Measurements from ENCODE around the gene KIF3C. TPM values are rescaled to one million over a fixed set of nuclear protein-coding genes. Genes with fewer than 3 reads are reported as not detected.
"Not testable (repeated sequence)": the region's sequence is repeated elsewhere in the genome, so short reads cannot be mapped to it uniquely, and the experiment has no call there.

Gene KIF3C
- total RNA-seq, 2 donors from 2014 or later: 4.0 to 4.2 TPM

DNA sequence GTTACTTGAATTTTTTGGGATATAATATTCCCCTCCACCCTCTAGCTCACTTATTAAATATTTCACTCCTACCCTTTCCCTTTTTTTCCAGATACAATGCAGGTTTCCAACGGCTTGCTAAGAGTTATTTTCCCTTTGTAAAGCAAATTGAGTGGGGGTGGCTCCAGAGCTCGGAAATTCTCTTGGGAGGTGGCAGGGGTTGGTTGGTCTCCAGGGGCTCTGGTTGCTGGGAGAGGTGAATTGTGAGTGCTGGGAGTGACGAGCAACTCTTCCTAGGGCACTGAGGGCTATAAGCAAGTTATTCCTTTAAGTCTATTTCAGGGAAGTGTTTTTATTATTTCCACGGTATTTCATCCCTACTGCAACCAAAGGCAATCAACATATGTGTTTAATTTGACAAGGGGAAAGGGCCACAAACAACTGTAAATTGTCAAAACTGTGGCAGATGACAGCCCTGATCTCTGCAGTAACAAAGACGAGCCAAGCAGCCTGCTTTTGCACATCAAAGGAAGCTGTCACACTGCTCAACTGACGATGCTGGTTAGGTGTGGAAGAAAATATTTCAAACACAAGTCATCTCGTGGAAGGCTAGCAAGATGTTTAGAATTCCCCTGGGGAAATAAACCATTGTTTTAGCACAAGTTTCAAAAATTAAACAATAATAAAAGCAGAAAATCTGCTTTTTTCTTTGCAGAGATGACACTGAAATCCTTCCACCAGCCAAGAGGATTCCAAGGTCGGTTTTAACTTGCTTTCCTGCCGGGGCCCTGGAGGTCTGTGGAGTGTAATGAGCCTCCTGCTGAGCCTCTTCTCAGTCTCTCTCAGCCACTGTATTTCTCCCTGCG lies 69.2 kb downstream of the KIF3C start:
- Histone ChIP-seq H3K36me3 (no peaks in the 10 kb centered on the region), H3K9me3 (no peaks in the 10 kb centered on the region), H3K4me3 (no peak overlapping the region), H3K27me3 (no peaks in the 10 kb centered on the region), H3K4me1 (no peaks in the 10 kb centered on the region), H3K27ac (no peak overlapping the region), H3K9ac (ENCODE audit: low read depth in 2 of 2, low read length in 2 of 2) (no peak overlapping the region)
- DNase-seq: no peak
- TF ChIP-seq, protein P1, sequence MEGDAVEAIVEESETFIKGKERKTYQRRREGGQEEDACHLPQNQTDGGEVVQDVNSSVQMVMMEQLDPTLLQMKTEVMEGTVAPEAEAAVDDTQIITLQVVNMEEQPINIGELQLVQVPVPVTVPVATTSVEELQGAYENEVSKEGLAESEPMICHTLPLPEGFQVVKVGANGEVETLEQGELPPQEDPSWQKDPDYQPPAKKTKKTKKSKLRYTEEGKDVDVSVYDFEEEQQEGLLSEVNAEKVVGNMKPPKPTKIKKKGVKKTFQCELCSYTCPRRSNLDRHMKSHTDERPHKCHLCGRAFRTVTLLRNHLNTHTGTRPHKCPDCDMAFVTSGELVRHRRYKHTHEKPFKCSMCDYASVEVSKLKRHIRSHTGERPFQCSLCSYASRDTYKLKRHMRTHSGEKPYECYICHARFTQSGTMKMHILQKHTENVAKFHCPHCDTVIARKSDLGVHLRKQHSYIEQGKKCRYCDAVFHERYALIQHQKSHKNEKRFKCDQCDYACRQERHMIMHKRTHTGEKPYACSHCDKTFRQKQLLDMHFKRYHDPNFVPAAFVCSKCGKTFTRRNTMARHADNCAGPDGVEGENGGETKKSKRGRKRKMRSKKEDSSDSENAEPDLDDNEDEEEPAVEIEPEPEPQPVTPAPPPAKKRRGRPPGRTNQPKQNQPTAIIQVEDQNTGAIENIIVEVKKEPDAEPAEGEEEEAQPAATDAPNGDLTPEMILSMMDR (IDR thresholded peaks at IDR 0.05): no peak
- intact Hi-C loops (cut with DNase I): no loop called here

DNA sequence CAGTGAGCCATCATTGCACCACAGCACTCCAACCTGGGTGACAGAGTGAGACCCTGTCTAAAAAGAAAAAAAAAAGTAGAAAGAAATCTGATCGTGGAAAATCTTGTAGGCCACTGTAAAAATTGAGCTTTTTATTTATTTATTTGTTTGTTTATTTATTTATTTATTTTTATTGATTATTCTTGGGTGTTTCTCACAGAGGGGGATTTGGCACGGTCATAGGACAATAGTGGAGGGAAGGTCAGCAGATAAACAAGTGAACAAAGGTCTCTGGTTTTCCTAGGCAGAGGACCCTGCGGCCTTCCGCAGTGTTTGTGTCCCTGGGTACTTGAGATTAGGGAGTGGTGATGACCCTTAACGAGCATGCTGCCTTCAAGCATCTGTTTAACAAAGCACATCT lies 72.7 kb downstream of the KIF3C start:
- intact Hi-C loops (cut with DNase I); H3K27ac ChIP-seq; DNase-seq; H3K36me3 ChIP-seq; H3K4me3 ChIP-seq; H3K4me1 ChIP-seq; H3K9ac ChIP-seq (ENCODE audit: low read depth in 2 of 2, low read length in 2 of 2); H3K9me3 ChIP-seq; H3K27me3 ChIP-seq: not testable (repeated sequence)

DNA sequence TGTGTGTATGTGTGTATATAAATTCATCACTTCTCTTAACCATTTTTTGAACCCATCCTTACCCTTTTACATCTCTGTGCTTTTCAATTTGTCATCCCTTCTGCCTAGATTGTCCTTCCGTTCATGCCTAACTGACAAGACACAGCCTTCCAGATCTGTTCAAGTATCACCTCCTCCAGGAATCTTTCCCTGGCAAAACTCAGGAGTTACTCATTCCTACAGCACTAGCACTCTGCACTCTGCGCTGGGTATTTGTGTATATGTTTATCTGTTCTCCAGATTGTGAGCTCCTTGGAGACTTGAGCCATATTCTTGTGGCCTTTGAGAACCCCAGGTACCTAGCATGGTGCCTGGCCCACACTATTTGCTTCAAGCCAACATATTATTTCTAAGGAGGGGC lies 77.2 kb downstream of the KIF3C start:
- no peaks in the 10 kb centered on the region for H3K4me1 ChIP-seq
- intact Hi-C loops (cut with DNase I): no loop called here
- H3K9me3 ChIP-seq: no peaks in the 10 kb centered on the region
- TF ChIP-seq, protein P1 (IDR thresholded peaks at IDR 0.05): no peak
- no peaks in the 10 kb centered on the region for H3K27me3 ChIP-seq
- no peaks in the 10 kb centered on the region for H3K36me3 ChIP-seq
- H3K27ac ChIP-seq: no peak overlapping the region
- no peak for DNase-seq
- no peak overlapping the region for H3K9ac ChIP-seq (ENCODE audit: low read depth in 2 of 2, low read length in 2 of 2)
- no peak overlapping the region for H3K4me3 ChIP-seq

DNA sequence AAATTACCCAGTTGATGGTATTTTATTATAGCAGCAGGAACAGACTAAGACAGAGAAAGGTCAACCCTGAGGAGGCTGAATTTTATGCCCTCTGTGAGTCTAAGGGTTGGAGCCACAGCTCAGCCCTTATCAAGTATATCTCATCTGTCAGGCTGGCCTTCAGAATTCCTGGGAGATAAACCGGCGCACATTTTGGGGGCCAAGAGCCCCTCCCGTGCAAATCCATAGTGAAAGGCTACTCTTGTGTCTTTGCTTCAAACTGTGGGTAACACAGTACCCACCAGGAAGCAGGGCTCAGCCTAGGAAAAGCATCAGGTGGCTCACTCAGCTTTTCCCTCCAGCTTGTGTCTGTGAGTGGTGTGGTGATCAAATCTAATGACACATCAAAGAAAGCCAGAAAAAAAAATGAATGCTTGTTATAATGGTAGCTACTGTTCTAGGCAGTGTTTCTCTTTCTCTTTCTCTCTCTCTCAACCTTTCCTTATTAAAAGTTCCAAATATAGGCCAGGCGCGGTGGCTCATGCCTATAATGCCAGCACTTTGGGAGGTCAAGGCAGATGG lies 79.0 kb downstream of the KIF3C start:
- no peaks in the 10 kb centered on the region for H3K9me3 ChIP-seq
- H3K36me3 ChIP-seq: no peaks in the 10 kb centered on the region
- no peaks in the 10 kb centered on the region for H3K4me1 ChIP-seq
- no peaks in the 10 kb centered on the region for H3K27me3 ChIP-seq
- intact Hi-C loops (cut with DNase I): no loop called here
- no peak overlapping the region for H3K9ac ChIP-seq (ENCODE audit: low read depth in 2 of 2, low read length in 2 of 2)
- TF ChIP-seq, protein P1 (IDR thresholded peaks at IDR 0.05): no peak
- no peak for DNase-seq
- H3K4me3 ChIP-seq: no peak overlapping the region
- no peak overlapping the region for H3K27ac ChIP-seq

DNA sequence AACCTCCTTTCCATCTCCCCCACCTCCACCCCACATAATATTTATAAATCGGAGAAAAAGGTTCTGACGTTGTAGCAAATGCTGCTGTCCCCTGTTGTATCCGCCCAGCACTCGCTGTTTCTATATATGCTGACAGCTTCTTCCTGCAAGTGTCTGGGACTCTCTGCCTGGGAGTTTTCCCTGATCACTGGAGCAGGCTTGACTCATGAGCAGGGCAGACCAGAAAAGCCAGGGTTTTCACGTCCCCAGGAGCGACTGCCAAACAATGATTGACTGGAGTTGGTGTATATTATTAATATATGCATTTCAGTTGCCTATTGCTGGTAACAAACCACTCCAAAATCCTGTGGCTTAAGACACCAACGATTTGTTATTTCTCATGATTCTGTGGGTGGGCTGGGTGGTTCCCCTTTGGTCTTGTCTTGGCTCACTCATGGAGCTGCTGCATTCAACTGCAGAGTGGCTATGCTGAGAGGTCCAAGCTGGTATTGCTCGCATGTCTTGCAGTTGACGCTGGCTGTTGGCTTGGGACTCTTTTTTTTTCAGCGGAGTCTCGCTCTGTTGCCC lies 82.8 kb downstream of the KIF3C start:
- intact Hi-C loops (cut with DNase I): no loop called here
- no peak for DNase-seq

More for the DNA sequence above, 82.8 kb downstream of the KIF3C start:
- TF ChIP-seq, protein P1 (IDR thresholded peaks at IDR 0.05): no peak
- Histone ChIP-seq H3K9ac (ENCODE audit: low read depth in 2 of 2, low read length in 2 of 2) (no peak overlapping the region), H3K27ac (no peak overlapping the region), H3K9me3 (no peaks in the 10 kb centered on the region), H3K27me3 (no peaks in the 10 kb centered on the region), H3K4me3 (no peak overlapping the region), H3K4me1 (no peaks in the 10 kb centered on the region), H3K36me3 (no peaks in the 10 kb centered on the region)

All from colonic mucosa (tissue), 4 donors.